Dermis microvascular lymphatic vessel endothelial cell (primary cell): ENCODE results near the gene LRRN4CL. TPM values are rescaled to one million over a fixed set of nuclear protein-coding genes. Genes with fewer than 3 reads are reported as not detected.

Experiments used
- DNase-seq, 2 donors: peaks; one replicate each; pipeline versions ENCODE4 v3.0.0 to v3.0.0-alpha.2; 2010; ENCODE audit warnings: low read depth in 2 of 2
- total RNA-seq: library from RNA; depleted of rRNA; stranded (reverse); fragments of >200 nt; gene quantifications from 2 replicates; pipeline ENCODE4 v1.2.1, GENCODE V29; 2014

LRRN4CL gene
- total RNA-seq, 1 donor from 2014 or later: 0.51 TPM

GRCh38 chr11:62648185-62648966 is 41.0 kb downstream of the LRRN4CL start:
- no peak for DNase-seq

GRCh38 chr11:62647609-62648005 is 41.7 kb downstream of the LRRN4CL start:
- no peak for DNase-seq

- no peak for DNase-seq
These were observed 42.3 kb downstream of the LRRN4CL start for GRCh38 chr11:62646825-62647608.

- peak; percentile 93 to 98 for DNase-seq
These were observed 43.1 kb downstream of the LRRN4CL start, which contains the start of gene GANAB for GRCh38 chr11:62645946-62646824. TSS of gene GANAB (minus strand) at chr11:62646613. CDS start at chr11:62646599, 14 bp downstream.

- no peak for DNase-seq
These were observed 43.7 kb downstream of the LRRN4CL start for GRCh38 chr11:62645671-62645945.

GRCh38 chr11:62644220-62644619 is 45.1 kb downstream of the LRRN4CL start:
- no peak for DNase-seq

Other genes with a start within 250 kb of the LRRN4CL start
- gene AHNAK, start 142.7 kb downstream of the LRRN4CL start, total RNA-seq: 231 and 244 TPM in 2 replicates
- gene EEF1G, start 115.6 kb downstream of the LRRN4CL start, total RNA-seq: 1,142 and 1,515 TPM in 2 replicates
- gene TUT1, start 98.0 kb downstream of the LRRN4CL start, total RNA-seq: 8.9 and 11.0 TPM in 2 replicates
- gene MTA2, start 87.7 kb downstream of the LRRN4CL start, total RNA-seq: 185 and 204 TPM in 2 replicates
- 23.7 and 35.1 TPM in 2 replicates for gene EML3, start 76.8 kb downstream of the LRRN4CL start, total RNA-seq
- gene ROM1, start 76.3 kb downstream of the LRRN4CL start, total RNA-seq: 2.9 and 3.3 TPM in 2 replicates
- gene B3GAT3, start 67.5 kb downstream of the LRRN4CL start, total RNA-seq: 13.9 and 19.3 TPM in 2 replicates
- 204 and 246 TPM in 2 replicates for gene GANAB, start 42.9 kb downstream of the LRRN4CL start, total RNA-seq
- gene INTS5, start 36.2 kb downstream of the LRRN4CL start, total RNA-seq: 15.8 and 22.6 TPM in 2 replicates
- 23.3 and 24.4 TPM in 2 replicates for gene C11orf98, start 24.3 kb downstream of the LRRN4CL start, total RNA-seq
- gene CSKMT, start 24.2 kb downstream of the LRRN4CL start, total RNA-seq: 4.8 and 4.9 TPM in 2 replicates
- gene UQCC3, start 17.9 kb downstream of the LRRN4CL start, total RNA-seq: 5.6 and 9.9 TPM in 2 replicates
- 1.5 and 1.8 TPM in 2 replicates for gene LBHD1, start 17.3 kb downstream of the LRRN4CL start, total RNA-seq
- 102 and 148 TPM in 2 replicates for gene UBXN1, start 10.5 kb downstream of the LRRN4CL start, total RNA-seq
- 23.5 and 26.0 TPM in 2 replicates for gene BSCL2, start 17.9 kb upstream of the LRRN4CL start, total RNA-seq
- gene GNG3, start 18.1 kb upstream of the LRRN4CL start, total RNA-seq: not detected in 2 replicates
- 7.6 and 11.0 TPM in 2 replicates for gene HNRNPUL2, start 37.9 kb upstream of the LRRN4CL start, total RNA-seq
- 28.8 and 32.3 TPM in 2 replicates for gene TTC9C, start 39.0 kb upstream of the LRRN4CL start, total RNA-seq
- 9.0 and 11.6 TPM in 2 replicates for gene ZBTB3, start 64.6 kb upstream of the LRRN4CL start, total RNA-seq
- gene POLR2G, start 72.0 kb upstream of the LRRN4CL start, total RNA-seq: 65.0 and 67.8 TPM in 2 replicates
- 23.9 and 37.4 TPM in 2 replicates for gene TAF6L, start 81.9 kb upstream of the LRRN4CL start, total RNA-seq
- gene TMEM179B, start 97.9 kb upstream of the LRRN4CL start, total RNA-seq: 20.2 and 30.2 TPM in 2 replicates
- gene TMEM223, start 102.5 kb upstream of the LRRN4CL start, total RNA-seq: 10.4 and 12.0 TPM in 2 replicates
- gene NXF1, start 115.9 kb upstream of the LRRN4CL start, total RNA-seq: 9.5 and 18.1 TPM in 2 replicates
- gene STX5, start 142.5 kb upstream of the LRRN4CL start, total RNA-seq: 31.6 and 44.9 TPM in 2 replicates
- not detected in 2 replicates for gene TEX54, start 143.3 kb upstream of the LRRN4CL start, total RNA-seq
- 40.7 and 79.2 TPM in 2 replicates for gene WDR74, start 150.1 kb upstream of the LRRN4CL start, total RNA-seq
- gene SLC3A2, start 191.4 kb upstream of the LRRN4CL start, total RNA-seq: 48.4 and 51.1 TPM in 2 replicates
- not detected in 2 replicates for gene CHRM1, start 231.8 kb upstream of the LRRN4CL start, total RNA-seq